GM12865 (cell line): ENCODE measurements around the gene WDR62.

Source experiments
- DNase-seq: peaks from one replicate; pipeline ENCODE4 v3.0.0; 2010; ENCODE audit warnings: low read depth
- H3K4me3 ChIP-seq: 2 replicates; pipeline ENCODE4 v1.5.1; 2011; ENCODE audit warnings: mild to moderate bottlenecking, low read depth, low read length, control low read depth
- TF ChIP-seq, protein P1 (sequence below): IDR thresholded peaks from 2 replicates; pipeline ENCODE4 v1.5.1; 2011; ENCODE audit warnings: low read length, control low read depth, low read depth, inconsistent platforms; ENCODE audit not compliant: insufficient read depth; ENCODE audit errors: missing control alignments

WDR62 gene

DNA sequence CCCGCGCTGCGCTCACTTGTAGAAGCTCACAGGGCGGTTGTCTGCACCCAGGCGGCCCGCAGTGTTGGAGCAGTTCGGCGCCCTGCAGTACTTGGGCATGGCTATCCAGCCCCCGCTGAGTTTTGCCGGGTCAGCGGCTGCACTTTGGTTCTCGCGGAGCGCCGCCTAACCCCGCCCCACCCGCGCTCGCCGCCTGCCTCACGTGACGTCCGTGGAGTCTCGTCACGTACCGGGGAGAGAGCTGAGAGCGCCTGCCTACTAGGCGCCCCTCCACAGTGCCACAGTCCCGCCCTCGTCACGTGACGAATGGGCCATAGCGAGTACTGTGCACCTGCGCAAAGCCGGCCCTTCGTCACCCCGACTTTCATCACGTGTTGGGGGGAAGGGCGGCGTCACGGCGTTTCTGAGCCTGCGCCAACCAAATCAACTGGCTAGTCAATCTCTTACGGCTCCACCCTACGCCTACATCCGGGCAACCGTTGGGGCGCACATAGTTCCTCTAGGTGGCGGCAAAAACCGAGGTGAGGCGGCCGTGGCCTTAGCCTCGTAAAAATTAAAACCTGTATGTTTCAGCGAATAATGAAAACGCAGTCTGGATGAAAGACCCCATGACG, 471 bp upstream of the WDR62 start, which contains the start of gene THAP8:
TSS of gene THAP8 (minus strand) at position 167 of the 614 bp plus-strand sequence. CDS start at position 99, 68 bp downstream.
- TF ChIP-seq, protein P1, sequence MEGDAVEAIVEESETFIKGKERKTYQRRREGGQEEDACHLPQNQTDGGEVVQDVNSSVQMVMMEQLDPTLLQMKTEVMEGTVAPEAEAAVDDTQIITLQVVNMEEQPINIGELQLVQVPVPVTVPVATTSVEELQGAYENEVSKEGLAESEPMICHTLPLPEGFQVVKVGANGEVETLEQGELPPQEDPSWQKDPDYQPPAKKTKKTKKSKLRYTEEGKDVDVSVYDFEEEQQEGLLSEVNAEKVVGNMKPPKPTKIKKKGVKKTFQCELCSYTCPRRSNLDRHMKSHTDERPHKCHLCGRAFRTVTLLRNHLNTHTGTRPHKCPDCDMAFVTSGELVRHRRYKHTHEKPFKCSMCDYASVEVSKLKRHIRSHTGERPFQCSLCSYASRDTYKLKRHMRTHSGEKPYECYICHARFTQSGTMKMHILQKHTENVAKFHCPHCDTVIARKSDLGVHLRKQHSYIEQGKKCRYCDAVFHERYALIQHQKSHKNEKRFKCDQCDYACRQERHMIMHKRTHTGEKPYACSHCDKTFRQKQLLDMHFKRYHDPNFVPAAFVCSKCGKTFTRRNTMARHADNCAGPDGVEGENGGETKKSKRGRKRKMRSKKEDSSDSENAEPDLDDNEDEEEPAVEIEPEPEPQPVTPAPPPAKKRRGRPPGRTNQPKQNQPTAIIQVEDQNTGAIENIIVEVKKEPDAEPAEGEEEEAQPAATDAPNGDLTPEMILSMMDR: peak; percentile 39
- H3K4me3 ChIP-seq: peak within 1 kb of the TSS; percentile 60
- DNase-seq: peak; percentile 100

DNA sequence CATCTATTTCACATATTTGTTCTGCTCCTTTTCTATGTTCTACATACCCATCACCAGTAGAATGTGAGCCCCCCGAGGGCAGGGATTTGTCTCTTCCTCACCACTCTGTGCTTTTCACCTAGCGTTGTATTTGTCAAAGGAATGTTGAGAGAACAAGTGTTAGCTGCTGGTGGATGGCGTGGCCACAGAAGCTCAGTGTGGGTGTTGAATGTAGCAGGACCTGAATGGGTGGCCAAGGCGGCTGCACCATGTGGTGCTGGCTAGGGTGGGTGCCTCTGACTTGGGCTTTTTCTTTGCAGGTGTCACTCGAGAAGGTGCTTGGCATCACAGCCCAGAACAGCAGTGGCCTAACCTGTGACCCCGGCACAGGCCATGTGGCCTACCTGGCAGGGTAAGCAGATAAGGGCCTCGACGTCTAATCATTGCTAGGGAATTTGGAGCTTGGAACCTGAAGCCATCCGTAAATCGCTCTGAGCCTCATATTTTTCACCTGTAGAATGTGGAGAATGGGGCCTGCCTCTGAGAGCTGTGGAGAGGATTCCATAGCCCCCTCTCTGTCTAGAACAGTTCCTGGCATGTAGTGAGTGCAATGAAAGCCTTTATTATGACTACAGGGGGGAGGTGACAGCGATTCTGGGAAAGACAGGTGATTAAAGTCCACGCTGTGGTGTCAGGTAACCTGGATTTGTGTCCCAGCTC, 3.9 kb downstream of the WDR62 start:
- H3K4me3 ChIP-seq: no peak overlapping the region
- no peak for DNase-seq
- TF ChIP-seq, protein P1: no peak

DNA sequence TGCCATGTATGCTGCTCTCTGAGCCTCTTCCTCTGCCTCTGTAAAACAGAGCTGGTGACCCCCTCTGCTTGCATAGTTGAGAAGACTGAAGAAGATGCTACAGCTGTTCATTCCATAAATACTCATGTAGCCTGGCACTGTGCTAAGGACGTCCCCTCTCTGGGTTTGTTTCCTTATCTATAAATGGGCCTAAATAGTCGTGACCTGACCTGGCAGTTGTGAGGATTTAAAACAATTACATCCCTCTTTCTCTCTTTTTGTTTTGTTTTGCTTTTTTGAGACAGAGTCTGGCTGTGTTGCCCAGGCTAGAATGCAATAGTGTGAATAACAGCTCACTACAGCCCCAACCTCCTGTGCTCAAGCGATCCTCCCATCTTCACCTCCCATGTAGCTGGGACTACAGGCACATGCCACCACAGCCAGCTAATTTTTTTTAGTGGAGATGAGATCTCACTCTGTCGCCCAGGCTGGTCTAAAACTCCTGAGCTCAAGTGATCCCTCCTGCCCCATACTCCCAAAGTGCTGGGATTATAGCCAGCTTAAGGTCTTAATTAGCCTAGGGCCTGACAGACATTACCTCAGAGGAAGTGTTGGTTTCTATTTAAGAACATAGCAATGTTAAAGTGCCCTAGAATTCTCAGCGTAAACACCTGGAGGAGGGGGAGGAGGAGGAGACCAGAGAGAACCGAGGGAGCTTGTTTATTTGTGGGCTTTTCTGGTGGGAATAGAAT, 4.6 kb downstream of the WDR62 start:
- DNase-seq: no peak
- no peak overlapping the region for H3K4me3 ChIP-seq
- TF ChIP-seq, protein P1: no peak

DNA sequence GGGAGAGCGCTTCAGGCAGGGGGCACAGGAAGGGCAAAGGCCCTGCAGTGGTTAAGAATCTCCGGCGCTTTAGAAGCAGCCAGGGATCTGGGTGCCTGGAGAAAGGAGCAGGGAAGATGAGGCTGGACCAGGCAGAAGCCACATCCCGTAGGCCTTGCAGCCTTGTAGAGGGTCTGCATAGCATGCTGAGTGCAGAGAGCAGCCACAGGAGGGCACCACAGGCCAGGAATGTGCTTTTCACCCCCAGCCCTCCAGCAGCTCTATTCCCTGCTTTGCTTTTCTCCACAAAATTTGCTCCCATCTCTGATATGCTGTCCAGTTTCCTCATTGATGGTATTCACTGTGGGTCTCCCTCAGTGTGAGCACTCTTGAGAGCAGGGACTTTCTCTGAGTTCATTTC, 5.7 kb downstream of the WDR62 start:
- H3K4me3 ChIP-seq: no peak overlapping the region
- peak; percentile 36 for DNase-seq
- TF ChIP-seq, protein P1: peak; percentile 56

DNA sequence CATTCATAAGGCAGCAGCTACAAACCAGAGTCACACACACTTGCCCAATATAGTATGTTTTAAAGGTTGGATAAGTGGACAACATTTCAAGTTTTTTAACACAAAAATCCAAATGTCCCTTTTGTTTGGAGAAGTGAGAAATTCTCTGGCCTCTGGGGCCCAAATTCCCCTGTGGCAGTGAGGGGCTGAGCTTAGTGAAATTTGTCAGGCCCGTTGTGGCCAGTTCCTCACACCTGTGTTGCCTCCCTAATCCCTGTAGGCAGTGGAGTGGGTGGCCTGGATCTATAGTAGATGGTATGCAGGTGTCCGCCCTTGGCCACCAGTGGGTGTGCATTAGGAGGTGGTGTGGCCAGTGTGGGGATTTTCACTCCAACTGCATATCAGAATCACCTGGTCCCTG, 6.7 kb downstream of the WDR62 start:
- TF ChIP-seq, protein P1: no peak
- DNase-seq: no peak
- no peak overlapping the region for H3K4me3 ChIP-seq

DNA sequence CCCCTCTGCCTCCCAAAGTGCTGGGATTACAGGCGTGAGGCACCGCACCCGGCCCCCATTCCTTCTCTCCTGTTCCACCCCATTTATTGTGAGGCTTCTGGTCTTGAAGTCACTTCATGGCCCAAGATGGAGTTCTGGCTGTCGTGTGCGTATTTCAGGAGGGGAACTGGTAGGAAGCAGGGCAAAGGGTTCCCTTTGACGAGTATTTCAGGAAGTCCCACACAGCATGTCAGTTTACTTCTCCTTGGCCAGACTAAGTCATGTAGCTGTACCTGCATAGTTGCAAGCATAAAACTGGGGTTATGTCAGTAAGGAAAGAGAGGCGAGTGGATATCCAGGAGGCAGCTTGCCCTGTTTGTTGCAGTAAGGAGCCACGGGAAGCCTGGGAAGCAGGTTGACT, 10.1 kb downstream of the WDR62 start:
- TF ChIP-seq, protein P1: no peak
- no peak overlapping the region for H3K4me3 ChIP-seq
- DNase-seq: no peak
